Glutamatergic neuron (in vitro differentiated cells): ENCODE measurements around the gene AMZ1. TPM values are rescaled to one million over a fixed set of nuclear protein-coding genes. Genes with fewer than 3 reads are reported as not detected.

ENCODE experiments used
- DNase-seq: peaks from one replicate; pipeline ENCODE4 v3.0.0; 2022
- H3K27ac Mint-ChIP-seq: one replicate; pipeline ENCODE4 v1.8.0; 2020; ENCODE audit warnings: mild to moderate bottlenecking, mixed read lengths, inconsistent platforms; ENCODE audit not compliant: unreplicated experiment
- H3K27me3 Mint-ChIP-seq: one replicate; pipeline ENCODE4 v1.8.0; 2020; ENCODE audit warnings: mild to moderate bottlenecking, moderate library complexity, mixed read lengths, inconsistent platforms; ENCODE audit not compliant: unreplicated experiment
- H3K36me3 Mint-ChIP-seq: one replicate; pipeline ENCODE4 v1.8.0; 2020; ENCODE audit warnings: mild to moderate bottlenecking, mixed read lengths, inconsistent platforms; ENCODE audit not compliant: unreplicated experiment
- H3K4me1 Mint-ChIP-seq: one replicate; pipeline ENCODE4 v1.8.0; 2020; ENCODE audit warnings: mild to moderate bottlenecking, low read depth, mixed read lengths, inconsistent platforms; ENCODE audit not compliant: unreplicated experiment
- H3K4me3 Mint-ChIP-seq: one replicate; pipeline ENCODE4 v1.8.0; 2020; ENCODE audit warnings: mild to moderate bottlenecking, mixed read lengths, inconsistent platforms; ENCODE audit not compliant: unreplicated experiment
- H3K9me3 Mint-ChIP-seq: one replicate; pipeline ENCODE4 v1.8.0; 2020; ENCODE audit warnings: mild to moderate bottlenecking, moderate library complexity, mixed read lengths, inconsistent platforms; ENCODE audit not compliant: unreplicated experiment
- total RNA-seq: library from RNA; stranded (reverse); fragmentation: NEBNext Ultra II Directional; extraction: Animal tissue kit (Norgen Biotek cat#: 25700); gene quantifications from one replicate; pipeline ENCODE4 v1.2.1, GENCODE V29; 2021; ENCODE audit not compliant: unreplicated experiment
- TF ChIP-seq, protein P1 (sequence below): fragments of 200-600 bp; sonication (generic); IDR thresholded peaks from one replicate; pipeline ENCODE4 v1.5.0; 2021; ENCODE audit not compliant: partially characterized antibody, unreplicated experiment

Gene AMZ1
- total RNA-seq, 1 donor from 2014 or later, result 0.15 TPM

DNA sequence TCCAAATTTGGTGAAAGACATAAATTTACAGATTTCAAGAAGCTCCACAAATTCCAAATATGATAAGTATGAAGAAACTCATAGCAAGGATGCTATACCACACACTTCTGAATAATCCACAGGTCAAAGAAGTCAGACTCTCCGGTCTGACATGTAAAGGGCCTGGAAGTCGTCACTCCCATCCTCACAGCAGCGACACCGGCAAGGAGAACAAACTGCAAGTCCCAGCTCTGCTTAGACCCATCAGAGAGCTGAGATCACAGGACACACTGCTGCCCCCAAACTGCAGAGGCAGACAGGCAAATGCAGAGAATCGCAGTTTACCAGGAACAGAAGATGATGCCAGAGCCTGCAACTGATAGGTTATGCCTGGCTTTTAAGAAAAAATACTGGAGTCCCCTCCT is 62.0 kb downstream of the AMZ1 start:
- no peak for DNase-seq
- H3K9me3 Mint-ChIP-seq, result peaks cover 6% of the 10 kb centered on the region
- H3K27me3 Mint-ChIP-seq, result peaks cover 2% of the 10 kb centered on the region
- H3K4me3 Mint-ChIP-seq, result no peak overlapping the region
- peak overlapping the region; percentile 36 for H3K27ac Mint-ChIP-seq
- TF ChIP-seq, protein P1, sequence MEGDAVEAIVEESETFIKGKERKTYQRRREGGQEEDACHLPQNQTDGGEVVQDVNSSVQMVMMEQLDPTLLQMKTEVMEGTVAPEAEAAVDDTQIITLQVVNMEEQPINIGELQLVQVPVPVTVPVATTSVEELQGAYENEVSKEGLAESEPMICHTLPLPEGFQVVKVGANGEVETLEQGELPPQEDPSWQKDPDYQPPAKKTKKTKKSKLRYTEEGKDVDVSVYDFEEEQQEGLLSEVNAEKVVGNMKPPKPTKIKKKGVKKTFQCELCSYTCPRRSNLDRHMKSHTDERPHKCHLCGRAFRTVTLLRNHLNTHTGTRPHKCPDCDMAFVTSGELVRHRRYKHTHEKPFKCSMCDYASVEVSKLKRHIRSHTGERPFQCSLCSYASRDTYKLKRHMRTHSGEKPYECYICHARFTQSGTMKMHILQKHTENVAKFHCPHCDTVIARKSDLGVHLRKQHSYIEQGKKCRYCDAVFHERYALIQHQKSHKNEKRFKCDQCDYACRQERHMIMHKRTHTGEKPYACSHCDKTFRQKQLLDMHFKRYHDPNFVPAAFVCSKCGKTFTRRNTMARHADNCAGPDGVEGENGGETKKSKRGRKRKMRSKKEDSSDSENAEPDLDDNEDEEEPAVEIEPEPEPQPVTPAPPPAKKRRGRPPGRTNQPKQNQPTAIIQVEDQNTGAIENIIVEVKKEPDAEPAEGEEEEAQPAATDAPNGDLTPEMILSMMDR, result no peak
- H3K36me3 Mint-ChIP-seq, result peaks cover under 1% of the 10 kb centered on the region
- H3K4me1 Mint-ChIP-seq, result peaks cover 10% of the 10 kb centered on the region

DNA sequence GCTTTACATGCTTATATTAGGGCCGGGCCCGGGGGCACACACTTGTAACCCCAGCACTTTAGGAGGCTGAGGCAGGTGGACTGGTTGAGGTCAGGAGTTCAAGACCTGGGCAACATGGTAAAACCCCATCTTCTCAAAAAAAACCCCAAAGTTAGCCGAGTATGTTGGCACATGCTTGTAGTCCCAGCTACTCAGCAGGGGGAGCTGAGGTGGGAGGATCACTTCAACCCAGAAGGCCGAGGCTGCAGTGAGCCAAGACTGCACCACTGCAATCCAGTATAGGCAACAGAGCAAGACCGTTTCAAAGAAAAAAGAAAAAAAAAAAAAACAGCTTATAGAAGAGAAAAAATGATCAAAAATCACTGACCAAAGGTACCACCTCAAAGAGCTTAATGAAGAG is 63.1 kb downstream of the AMZ1 start:
- DNase-seq, result no peak
- no peak overlapping the region for H3K27ac Mint-ChIP-seq
- H3K4me1 Mint-ChIP-seq, result peaks cover 10% of the 10 kb centered on the region

DNA sequence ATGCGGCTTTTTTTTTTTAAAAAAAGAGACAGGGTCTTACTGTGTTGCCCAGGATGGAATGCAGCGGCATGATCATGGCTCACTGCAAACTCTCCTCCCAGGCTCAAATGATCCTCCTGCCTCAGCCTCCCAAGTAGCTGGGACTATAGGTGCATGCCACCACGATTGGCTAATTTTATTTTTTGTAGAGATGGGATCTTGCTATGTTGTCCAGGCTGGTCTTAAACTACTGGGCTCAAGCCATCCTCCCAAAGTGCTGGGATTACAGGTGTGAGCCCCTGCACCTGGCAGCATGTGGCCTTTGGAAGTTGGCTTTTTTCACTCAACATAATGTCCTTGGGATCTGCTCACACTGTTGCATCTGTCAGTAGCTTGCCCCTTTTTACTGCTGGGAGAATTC is 65.1 kb downstream of the AMZ1 start:
- H3K27me3 Mint-ChIP-seq, result peaks cover 4% of the 10 kb centered on the region
- peaks cover 24% of the 10 kb centered on the region for H3K4me1 Mint-ChIP-seq
- DNase-seq, result no peak
- H3K4me3 Mint-ChIP-seq, result no peak overlapping the region
- no peaks in the 10 kb centered on the region for H3K9me3 Mint-ChIP-seq
- H3K27ac Mint-ChIP-seq, result no peak overlapping the region
- TF ChIP-seq, protein P1, result no peak
- no peaks in the 10 kb centered on the region for H3K36me3 Mint-ChIP-seq

More for the DNA sequence above, 63.1 kb downstream of the AMZ1 start:
- Mint-ChIP-seq H3K36me3 (no peaks in the 10 kb centered on the region), H3K27me3 (peaks cover 2% of the 10 kb centered on the region), H3K4me3 (no peak overlapping the region), H3K9me3 (peaks cover 5% of the 10 kb centered on the region)
- TF ChIP-seq, protein P1, result no peak

DNA sequence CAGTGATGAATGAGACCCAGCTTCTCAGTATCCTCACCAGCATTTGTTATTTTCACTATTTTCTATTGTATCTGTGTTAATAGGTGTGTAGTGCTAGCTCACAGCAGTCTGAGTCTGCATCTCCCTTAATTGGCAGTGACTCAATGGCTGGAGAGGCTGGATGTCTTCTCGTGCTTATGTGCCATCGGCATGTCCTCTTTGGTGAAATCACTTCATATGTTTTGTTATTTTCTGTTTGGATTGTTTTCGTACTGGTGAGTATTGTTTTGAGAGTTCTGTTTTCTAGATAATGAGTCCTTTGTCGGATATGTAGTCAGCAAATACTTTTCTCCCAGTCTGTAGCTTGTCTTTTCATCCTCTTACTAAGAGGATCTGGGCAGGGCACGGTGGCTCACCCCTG is 66.1 kb downstream of the AMZ1 start:
- Mint-ChIP-seq H3K27me3 (peaks cover 4% of the 10 kb centered on the region), H3K27ac (no peak overlapping the region), H3K4me3 (no peak overlapping the region), H3K4me1 (peaks cover 24% of the 10 kb centered on the region), H3K36me3 (no peaks in the 10 kb centered on the region), H3K9me3 (no peaks in the 10 kb centered on the region)
- DNase-seq, result no peak
- TF ChIP-seq, protein P1, result no peak

DNA sequence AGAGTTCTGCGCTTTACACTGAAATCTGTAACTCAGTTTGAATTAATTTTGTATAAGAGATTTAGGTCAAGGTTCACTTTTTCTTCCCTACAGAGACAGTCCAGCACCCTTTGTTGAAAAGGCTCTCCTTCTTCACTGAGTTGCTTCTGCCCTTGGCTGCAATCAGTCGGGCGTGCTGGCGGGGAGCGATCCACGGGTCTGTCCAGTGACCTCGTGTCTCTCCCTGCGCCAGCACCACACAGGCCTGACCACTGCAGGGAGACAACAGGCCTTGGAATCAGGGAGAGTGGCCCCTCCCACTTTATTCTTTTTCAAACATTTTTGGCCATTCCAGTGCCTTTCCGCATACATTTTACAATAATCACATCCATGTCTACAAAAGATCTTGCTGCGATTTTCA is 66.9 kb downstream of the AMZ1 start:
- Mint-ChIP-seq H3K36me3 (no peaks in the 10 kb centered on the region), H3K4me3 (no peak overlapping the region), H3K27ac (no peak overlapping the region), H3K27me3 (peaks cover 7% of the 10 kb centered on the region), H3K9me3 (peaks cover 3% of the 10 kb centered on the region), H3K4me1 (peaks cover 31% of the 10 kb centered on the region)
- DNase-seq, result no peak
- TF ChIP-seq, protein P1, result no peak
